Femur (tissue), 1 donor: ENCODE measurements around the gene SMG6.

Experiments
- DNase-seq: peaks from one replicate; pipeline ENCODE4 v3.0.0-alpha.2; 2017

The SMG6 gene

DNA sequence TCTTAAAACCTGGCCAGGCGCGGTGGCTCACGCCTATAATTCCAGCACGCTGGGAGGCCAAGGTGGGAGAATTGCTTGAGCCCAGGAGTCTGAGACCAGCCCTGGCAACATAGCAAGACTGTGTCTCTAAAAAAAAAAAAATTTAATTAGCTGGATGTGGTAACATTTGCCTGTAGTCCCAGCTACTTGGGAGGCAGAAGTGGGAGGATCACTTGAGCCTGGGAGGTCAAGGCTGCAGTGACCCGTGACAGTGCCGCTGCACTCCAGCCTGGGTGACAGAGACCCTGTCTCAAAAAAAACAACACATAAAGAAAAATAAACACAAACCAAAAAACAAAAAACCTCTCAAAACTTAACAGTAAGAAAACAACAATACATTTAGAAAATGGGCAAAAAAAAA, 106.3 kb downstream of the SMG6 start:
- no peak for DNase-seq

- peak; percentile 11 for DNase-seq
Measured at GRCh38 chr17:2195729-2196128, 107.9 kb downstream of the SMG6 start.

DNA sequence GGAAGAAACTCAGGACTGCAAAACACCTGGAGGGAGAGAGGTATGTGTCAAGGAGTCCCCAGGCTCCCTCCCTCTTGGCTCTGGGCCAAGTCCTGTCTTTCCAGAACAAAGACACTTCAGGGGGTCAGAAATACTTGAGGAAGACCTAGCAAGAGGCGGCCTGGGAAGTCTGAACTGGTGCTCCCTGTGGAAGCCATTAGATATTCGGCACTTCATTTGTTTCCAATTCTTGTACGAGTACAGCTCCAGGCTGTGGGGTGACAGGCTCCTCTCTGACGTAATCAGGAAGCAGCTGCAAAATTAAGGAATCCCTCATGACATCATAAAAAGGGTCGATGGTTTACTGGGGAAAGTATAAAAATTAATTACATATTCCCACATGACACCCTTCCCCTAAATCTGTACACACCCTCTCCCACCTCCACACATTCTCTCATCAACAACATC, 108.7 kb downstream of the SMG6 start:
- peak; percentile 17 for DNase-seq

DNA sequence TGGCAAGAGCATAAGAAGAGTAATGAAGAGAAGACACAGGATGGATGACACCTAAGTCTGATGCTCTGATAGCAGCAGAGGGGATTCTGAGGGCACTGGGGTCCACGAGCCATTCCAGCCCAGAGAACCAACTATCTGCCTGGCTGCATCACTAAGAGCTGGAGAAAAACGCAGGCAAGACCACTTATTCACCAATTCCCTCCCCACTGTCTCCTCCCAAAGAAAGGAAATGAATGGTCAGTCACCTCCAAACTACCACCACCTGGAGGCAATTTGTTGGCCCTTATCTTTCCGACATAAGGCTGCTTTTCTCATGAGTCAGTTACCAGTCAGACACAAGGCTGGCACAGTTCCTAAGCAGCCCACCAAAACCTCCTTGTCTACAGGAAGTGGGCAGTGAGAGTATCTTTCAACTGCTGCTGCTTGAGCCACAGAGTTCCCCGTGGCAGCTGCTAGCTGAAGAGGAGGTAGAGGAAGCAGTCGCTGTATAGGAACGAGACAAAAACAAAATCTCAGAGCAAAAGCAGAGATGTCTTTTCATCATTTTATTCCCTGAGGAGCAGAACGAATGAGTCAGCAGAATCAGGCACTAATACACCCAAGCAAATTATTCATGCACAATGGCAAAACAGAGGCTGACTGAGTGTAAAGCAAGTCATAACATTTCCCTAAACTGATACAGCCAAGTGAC, 111.1 kb downstream of the SMG6 start:
- DNase-seq = peak; percentile 54

DNA sequence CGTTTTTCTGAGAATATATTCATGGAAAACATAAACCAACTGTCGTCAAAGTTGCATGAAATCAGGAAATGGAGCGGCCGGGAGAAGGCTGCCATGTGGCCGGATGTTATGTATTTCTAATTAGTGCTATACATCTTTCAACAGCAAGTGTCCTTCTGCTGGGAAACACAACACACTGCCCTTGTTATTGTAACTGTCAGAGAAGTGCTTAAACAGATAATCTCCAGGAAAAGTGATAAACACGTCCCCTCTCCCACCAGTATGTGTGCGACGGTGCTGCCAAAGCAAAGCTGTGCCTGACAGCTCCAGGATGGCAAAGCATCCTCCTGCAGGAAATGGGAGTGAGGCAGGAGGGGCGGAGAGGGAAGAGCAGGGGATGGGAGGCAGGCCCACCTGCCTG, 111.8 kb downstream of the SMG6 start:
- DNase-seq = no peak

- DNase-seq = no peak
Measured at GRCh38 chr17:2191227-2191626, 112.4 kb downstream of the SMG6 start.

- DNase-seq = no peak
Measured at GRCh38 chr17:2190014-2190413, 113.6 kb downstream of the SMG6 start.

DNA sequence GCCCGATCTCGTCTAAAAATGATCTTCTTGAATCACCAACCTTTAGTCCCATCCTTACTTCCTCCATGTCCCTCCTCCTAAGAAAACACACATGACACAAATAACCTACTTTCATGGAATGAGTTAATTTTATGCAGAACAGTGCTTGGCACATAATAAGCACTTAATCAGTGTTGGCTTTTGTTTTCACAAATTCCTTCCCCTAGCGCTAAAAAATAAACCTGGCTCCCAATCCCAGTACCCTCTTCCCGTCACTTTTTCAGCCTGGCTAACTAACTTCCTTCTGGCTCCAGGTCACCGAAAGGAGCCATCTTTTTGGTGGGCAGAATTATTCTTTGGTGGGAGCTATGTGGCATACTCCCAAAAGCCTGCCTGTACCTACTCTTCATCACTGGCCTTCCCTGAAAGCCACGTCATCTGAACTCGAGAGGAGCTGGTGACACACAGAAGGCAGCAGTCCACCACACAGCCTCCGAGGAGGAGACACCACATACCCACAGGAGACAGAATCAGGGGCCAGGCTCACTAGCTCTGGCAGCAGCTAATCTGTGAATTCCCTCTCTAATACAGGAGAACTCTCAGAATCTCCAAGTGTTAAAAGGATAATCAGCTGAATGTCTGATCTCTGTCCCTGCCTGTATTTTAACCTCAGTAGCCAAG, 114.5 kb downstream of the SMG6 start:
- no peak for DNase-seq

GRCh38 chr17:2187758-2188157, 115.8 kb downstream of the SMG6 start:
- no peak for DNase-seq

- no peak for DNase-seq
Measured at GRCh38 chr17:2186937-2187336, 116.6 kb downstream of the SMG6 start.

GRCh38 chr17:2184993-2185931, 118.3 kb downstream of the SMG6 start:
- DNase-seq = no peak

- DNase-seq = no peak
Measured at GRCh38 chr17:2183346-2183745, 120.2 kb downstream of the SMG6 start.

DNA sequence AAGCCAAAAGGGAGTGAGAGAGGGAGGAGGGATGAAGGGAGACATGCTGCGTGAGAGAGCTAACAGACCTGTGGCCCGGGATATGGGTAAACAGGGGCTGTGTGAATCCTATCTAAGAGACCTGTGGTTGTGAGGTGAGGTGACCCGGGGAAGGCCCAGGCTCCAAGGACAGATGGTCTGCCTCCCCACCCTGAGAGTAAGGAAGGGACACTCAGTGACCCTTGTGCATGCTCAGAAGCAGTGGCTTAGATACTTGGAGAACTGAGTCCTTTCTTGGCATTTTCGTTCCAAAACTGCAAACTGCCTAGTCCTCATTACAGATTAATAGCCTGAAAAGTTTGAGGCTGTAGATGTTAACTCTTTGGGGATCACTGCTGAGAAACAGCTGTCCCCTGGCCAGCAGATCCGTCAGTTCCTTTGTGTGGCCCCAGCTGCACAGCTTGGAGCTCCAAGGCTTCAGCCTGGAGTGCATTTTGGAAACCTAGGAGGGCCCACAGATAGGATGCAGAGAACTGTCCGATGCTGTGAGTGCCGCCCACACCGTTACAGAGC, 121.6 kb downstream of the SMG6 start:
- DNase-seq = peak; percentile 70

DNA sequence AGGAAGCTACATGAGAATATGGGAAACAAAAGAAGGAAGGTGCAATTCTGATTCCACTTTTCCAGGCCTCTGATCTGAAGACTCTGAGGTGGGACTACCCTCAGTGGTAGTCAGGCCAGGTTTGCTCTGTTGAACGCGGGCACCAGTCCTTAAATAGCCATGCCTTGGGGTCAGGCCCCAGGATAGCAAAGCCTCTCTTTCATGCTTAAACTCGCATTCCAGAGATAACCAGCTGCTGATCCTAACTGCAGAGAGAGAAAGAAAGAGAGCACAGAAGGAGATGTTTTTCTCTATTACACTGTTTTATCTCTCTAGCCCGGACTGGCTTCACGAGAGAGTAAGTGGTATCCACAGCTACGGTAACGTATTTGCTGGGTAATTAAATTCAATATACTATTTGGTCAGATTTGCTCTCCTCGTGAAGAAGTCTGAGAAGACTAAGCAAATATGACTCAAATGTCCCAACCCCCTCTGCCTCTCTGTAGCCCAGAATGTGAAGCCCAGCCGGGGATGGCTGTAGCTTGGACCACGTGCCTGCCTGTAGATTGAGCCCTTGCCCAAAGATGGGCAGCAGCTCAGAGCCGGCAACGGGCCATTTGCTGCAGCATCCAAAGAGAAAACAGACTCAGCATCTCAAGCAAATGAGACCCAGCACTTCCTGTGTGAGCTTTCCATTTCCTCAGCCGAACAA, 122.2 kb downstream of the SMG6 start:
- DNase-seq = peak; percentile 87

DNA sequence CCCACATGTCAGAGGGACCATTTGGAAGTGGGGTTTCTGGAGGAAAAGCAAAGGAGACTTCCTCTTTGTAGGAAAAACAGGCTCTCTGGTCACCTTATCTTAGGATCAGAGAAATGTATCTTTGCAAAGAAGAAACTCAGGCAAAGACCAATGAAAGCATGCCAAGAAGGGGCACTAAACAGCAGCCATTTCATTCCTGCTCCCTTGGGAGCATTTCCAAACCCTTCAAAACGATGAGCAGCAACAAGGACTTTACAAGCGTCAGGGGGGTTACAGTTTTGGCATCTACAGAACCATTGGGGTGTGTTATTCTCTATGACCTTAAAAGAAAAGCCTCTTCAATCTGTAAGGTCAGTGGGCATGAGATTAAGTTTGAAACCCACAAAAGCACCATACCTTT, 122.8 kb downstream of the SMG6 start:
- no peak for DNase-seq

GRCh38 chr17:2179615-2180295, 123.8 kb downstream of the SMG6 start:
- peak; percentile 95 for DNase-seq

GRCh38 chr17:2178798-2179501, 124.6 kb downstream of the SMG6 start:
- DNase-seq = no peak

- no peak for DNase-seq
Measured at GRCh38 chr17:2177235-2177811, 126.3 kb downstream of the SMG6 start.

- no peak for DNase-seq
Measured at GRCh38 chr17:2176499-2177169, 127.0 kb downstream of the SMG6 start.

- DNase-seq = no peak
Measured at GRCh38 chr17:2175294-2175628, 128.3 kb downstream of the SMG6 start.
